Amniotic epithelial cell (primary cell): ENCODE results near the gene CCT6B.
"Not testable (repeated sequence)": the region's sequence is repeated elsewhere in the genome, so short reads cannot be mapped to it uniquely, and the experiment has no call there.

ENCODE experiments used
- DNase-seq: peaks from one replicate; pipeline ENCODE4 v3.0.0-alpha.2; 2010; ENCODE audit warnings: low read depth

The CCT6B gene

DNA sequence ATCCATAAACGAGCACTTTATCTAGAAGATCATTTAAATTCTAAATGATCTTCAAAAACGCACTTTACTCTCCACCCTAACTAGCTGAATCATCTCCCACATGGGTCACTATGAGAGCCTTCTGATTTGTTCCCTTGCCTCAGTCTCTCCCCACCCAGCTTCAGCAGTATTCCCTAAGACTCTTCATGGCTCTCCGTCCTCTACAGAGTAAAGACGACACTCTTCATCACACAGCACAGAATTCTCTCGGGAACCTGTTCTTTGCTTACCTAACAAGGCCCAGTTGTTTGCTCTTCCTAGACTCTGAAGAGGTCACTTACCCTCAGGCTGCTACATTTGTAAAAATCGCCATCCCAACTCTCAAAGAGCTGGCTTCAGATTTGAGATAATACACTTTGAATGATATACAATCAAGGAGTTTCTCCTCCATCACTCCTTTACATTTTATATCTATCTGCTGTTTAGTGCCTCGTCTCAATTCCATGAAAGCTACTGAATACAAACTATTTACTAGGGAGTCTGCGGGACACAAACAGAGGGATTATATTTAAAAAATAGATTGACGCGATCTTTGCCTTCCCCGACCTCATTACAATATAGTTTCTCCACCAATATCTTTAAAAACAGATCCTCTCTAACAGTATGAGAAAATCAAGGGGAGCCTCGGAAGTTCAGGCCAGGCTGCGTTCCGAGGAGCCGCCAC, 18.5 kb upstream of the CCT6B start:
- peak; percentile 26 for DNase-seq

- no peak for DNase-seq
These were observed 17.9 kb upstream of the CCT6B start for GRCh38 chr17:34979153-34979552.

GRCh38 chr17:34974794-34975785, 13.8 kb upstream of the CCT6B start:
- DNase-seq, result peak; percentile 15

- no peak for DNase-seq
These were observed 12.9 kb upstream of the CCT6B start for GRCh38 chr17:34974179-34974578.

DNA sequence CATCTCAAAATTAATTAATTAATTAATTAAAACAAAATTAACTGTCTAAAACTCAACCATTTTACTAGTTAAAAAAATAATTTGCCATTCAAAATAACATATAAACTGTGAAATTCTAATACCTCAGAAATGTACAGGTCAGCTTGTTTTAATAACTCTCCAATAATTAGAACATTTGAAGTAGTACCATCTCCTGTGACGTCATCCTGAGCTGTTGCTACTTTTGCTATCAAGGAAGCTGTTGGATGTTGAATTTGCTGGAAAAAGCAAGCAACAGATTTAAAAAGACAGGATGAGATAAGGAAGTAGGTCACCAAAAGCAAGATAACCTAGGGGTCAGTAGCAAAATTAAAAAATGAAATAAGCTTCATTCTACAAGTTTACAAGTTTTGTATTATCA, 2.8 kb downstream of the CCT6B start:
- no peak for DNase-seq

- DNase-seq, result not testable (repeated sequence)
These were observed 10.5 kb downstream of the CCT6B start for GRCh38 chr17:34950780-34951179.

DNA sequence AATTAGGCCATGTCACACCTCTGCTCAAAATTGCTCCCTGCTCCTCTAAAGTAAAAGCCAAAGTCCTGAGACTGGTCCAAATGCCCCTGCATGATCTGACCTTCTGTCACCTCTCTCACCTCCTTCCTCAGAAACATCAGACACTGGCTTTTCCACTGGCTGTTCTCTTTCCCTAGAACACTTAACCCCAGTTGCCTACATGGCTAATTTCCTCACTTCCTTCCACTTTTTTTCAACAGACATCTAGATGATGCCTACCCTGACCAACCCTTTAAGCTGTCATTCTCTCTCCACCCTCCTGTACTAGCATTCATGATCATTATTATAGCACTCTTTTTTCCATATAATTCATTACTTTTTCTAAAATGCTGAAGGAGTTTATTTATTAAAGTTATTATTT, 31.0 kb downstream of the CCT6B start:
- no peak for DNase-seq

GRCh38 chr17:34926661-34927060, 34.6 kb downstream of the CCT6B start:
- no peak for DNase-seq

- DNase-seq, result no peak
These were observed 40.6 kb downstream of the CCT6B start for GRCh38 chr17:34920676-34921075.

DNA sequence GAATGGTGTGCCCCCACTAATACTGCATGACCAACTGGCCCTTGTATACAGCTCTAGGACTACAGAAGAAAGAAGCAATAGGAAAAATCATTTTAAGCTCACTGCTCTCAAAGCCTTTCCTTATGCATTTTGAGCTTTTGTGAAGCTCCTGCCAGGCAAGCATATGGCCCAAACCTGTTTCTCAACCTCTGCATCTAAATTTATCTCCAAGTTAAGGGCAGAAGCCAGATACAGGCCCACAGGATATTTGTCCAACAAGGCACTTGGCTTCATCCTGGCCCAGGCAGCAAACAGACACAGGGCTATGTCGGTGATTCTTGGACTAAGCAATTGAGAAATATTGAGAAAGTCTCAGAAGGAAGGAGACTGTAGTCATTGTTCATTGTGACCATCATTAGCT, 43.9 kb downstream of the CCT6B start:
- no peak for DNase-seq

DNA sequence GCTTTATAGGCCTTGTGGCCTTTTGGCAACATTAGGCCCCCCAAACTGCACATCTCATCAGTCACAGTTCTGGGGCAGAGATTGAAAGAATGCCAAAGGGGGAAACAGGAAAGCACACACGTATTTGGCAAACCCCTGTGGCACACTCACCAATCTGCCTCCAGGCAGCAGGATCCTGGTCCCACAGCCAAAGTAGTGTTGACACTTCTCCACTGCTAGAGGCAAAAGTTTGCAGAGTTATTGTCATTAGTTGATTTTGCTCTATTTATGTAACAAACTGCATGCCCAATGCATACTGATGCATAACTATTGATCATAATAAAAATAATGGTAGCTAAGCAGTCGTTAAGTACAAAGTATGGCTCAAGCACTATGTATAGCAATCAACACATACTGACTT, 45.1 kb downstream of the CCT6B start:
- DNase-seq, result no peak

GRCh38 chr17:34913001-34913400, 48.3 kb downstream of the CCT6B start:
- no peak for DNase-seq

GRCh38 chr17:34909040-34909439, 52.2 kb downstream of the CCT6B start:
- no peak for DNase-seq

DNA sequence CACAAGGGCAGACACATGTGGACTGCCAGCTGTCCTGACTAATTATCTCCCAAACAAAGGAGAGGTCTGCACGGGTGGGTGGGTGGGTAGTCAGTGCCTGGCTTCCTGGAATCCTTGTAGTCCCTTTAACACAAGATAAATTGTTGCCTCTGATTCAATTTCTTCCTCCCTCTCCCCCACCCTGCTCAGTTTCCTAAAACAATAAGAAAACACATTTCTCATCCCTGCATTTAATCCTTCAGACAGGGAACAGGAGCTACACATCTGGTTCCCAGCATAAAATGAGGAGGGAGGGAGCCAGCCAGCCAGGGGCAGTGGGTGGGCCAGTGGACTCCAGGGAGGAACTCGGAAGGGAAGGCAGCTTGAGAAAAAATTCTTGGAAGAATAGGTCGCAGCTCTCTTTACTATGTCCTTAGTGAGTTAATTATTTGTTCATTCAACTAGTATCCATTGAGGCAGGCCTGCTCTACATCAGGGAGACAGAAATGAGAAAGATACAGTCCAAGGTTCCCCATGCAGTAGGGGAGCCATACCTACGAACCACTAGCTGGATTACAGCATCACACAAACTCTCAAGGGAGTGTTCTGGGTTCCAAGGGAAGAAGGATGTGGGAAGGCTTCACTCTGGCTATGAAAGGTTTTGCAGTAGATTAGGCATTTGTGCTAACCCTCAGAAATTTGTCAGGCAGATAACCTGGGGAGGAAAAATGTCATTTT, 58.3 kb downstream of the CCT6B start:
- no peak for DNase-seq

DNA sequence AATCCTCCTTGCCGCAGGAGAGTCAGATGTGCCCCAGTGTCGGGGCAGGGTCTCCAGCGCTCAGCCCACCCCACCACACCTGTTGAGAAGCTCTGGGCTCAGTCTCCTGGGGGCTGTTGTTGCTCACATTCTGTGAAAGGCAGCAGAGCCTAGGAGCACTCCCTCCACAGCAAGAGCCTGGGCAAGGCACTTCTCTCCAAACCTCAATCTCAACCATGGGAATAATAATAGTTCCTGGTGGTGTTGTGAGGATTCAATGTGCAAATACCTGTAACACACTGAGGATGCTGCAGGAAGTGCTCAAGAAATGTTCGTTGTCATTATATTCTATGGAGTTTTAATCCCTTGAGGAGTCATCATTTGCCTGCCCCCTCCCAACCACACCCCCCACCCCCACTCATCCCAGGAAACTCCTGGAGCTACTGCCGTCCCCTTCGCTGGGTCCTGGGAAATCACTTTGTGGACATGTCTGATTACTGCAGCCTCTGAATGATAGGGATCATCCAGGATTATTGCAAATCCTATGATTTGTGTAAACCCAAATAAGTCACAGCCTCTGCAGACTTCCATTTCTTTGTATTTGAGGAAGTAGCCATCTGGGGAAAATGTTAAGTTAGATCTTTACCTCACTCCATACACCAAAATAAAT, 61.5 kb downstream of the CCT6B start:
- no peak for DNase-seq

GRCh38 chr17:34895383-34895782, 65.9 kb downstream of the CCT6B start:
- DNase-seq, result no peak

DNA sequence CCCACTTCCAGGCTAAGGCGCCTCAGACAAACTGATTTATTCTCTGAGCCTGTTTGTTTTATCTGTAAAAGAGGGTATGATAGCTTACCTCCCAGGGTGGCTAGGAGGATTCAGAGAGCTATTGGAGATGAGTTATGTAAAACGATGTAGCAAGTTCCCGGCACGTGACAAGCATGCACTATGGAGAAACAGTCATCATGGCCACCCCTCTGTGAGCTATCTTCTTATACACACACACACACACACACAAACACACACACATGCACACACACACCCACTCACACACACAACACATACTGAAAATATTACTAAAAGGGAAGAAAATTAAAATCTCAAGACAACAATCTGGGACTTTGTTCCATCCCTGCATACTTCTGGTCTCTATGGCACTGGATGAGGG, 66.3 kb downstream of the CCT6B start:
- no peak for DNase-seq

- DNase-seq, result no peak
These were observed 68.6 kb downstream of the CCT6B start for GRCh38 chr17:34892461-34893249.

GRCh38 chr17:34886831-34887230, 74.4 kb downstream of the CCT6B start:
- no peak for DNase-seq

DNA sequence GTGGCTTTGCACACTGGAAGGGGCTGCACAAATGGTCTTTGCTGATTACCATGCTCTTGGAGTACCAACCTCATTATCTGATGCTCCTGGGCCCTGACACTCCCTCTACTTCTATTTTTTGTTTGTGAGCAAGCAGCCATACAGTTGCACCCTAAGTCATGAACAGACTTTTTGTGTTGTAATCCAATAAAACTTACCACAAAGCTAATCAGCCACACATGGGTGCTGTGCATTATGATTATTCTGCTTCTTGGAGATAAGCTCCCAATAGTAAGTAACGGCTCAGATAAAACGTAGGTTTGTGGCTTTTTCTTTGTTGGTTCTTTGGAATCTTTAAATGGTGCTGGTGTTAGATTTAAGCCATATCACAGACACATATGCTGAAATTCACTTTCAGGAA, 76.2 kb downstream of the CCT6B start:
- no peak for DNase-seq

DNA sequence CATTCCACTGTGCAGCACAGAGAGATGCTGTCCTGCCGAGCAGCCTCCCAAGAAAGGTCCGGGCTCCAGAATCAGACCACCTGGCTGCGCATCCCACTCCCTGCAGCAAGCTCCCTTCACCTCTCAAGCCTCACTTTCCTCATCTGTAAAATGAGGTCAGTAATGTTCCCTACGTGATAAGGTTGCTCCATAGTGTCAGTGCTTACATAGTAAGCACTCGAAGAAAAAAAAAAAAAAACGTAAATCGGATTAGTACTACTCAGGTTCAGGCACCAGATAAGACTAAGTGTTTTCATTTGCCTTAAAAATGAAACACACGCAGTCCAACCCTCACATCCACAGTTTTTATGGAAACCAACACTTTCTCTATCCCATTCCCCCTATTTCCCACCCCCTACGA, 76.7 kb downstream of the CCT6B start:
- DNase-seq, result no peak
